ENCODE results near the gene ABCB6.

- no peak for TF ChIP-seq CTCF (IDR thresholded peaks at IDR 0.05; ENCODE audit: insufficient read depth, low read depth, low read length)
- no peak for TF ChIP-seq EZH2 (IDR thresholded peaks at IDR 0.05; ENCODE audit: insufficient read depth, low read length)
Observed at GRCh38 chr2:219220652-219221402, 2.1 kb upstream of the ABCB6 start.
